NCI-H187 (cell line): ENCODE measurements around the gene NOXO1.
"Not testable (repeated sequence)": the region's sequence is repeated elsewhere in the genome, so short reads cannot be mapped to it uniquely, and the experiment has no call there.

Experiments
- DNase-seq, 2 experiments: peaks; one replicate each; lab custom pipeline; 2025; lab: John Stamatoyannopoulos, UW

Gene NOXO1

GRCh38 chr16:2011726-2012125 is 30.5 kb upstream of the NOXO1 start:
- not testable (repeated sequence) for DNase-seq

- DNase-seq = peak; percentile 74 to 87
Observed at GRCh38 chr16:2009791-2010510, 28.7 kb upstream of the NOXO1 start, which contains the start of gene ZNF598. Gene ZNF598 (minus strand): TSS chr16:2009821.

GRCh38 chr16:2009164-2009711 is 28.0 kb upstream of the NOXO1 start:
- no peak for DNase-seq

- DNase-seq = no peak
Observed at GRCh38 chr16:2008631-2009163, 27.4 kb upstream of the NOXO1 start.

DNA sequence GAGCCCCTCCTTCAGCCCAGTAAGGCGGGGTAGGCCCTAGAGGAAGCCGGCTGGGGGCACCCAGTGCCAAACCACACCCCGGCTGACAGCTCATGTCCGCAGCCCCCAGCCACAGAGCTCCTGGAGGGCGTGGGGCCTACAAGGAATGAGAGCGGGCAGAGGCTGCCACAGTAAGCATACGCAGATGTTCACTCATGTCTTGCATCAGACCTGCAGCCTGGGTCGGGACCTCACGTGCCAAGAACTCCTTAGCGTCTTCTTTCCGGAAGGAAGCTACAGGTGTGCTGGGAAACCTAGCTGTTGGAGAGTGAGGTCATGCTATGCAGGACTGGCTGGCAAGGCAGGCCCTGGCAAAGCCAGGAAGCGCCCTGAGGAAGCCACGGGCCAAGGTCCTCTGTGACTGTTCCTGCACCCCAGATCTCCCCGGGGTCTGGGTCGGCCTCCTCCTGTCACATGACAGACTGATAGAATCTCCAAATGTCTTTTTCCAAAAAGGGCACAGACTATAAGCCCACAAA is 26.8 kb upstream of the NOXO1 start:
- DNase-seq = no peak

- no peak for DNase-seq
Observed at GRCh38 chr16:2007081-2007836, 26.0 kb upstream of the NOXO1 start.

- DNase-seq = no peak
Observed at GRCh38 chr16:2006317-2006716, 25.0 kb upstream of the NOXO1 start.

DNA sequence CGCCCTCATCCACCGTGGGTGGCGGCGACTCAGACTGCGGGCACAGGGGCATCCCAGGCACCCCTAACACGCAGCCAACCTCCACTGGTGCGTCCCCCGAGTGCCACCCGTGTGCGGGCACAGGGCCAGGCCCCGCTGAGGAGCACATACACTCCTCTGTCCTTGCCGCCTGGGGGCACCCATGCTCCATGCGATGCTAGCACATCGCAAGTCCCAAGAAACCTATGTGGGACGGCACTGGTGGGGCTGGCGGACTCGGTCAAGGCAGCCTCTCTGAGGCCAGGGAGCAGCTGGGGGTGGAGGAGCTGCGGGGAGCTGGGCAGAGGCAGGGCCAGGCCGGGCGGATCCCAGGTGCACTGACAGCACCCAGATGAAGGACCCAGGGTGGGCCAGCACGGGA is 24.4 kb upstream of the NOXO1 start:
- no peak for DNase-seq

GRCh38 chr16:2004795-2005517 is 23.7 kb upstream of the NOXO1 start:
- DNase-seq = no peak

- peak; percentile 96 to 98 for DNase-seq
Observed at GRCh38 chr16:2003827-2004641, 22.8 kb upstream of the NOXO1 start.

DNA sequence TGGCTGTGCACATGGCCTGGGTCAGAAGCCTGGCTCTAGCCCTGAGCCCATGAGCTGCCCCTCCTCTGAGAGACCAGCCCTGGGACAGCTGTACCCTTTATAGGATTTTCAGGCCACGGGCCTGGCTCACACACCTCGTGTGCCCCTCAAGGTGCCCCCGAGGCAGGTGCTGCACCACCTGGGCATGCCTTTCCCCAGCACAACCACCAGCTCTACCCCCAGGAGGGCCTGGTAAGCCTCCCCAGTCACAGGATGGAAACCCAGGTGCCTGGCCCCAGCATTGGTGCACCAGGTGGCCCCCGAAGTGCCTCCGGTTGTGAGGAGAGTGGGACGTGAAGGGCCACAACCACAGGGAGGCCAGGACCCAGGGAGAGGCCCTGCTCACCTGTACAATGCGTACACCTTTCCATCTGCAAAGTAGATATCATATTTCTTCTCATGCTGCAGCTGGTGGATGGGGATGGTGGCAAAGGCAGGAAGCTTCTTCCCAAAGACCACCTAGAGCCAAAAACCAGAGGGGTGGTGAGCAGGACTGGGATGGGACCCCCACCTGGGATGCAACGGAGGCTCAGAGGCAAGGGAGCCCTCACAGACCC is 22.1 kb upstream of the NOXO1 start:
- DNase-seq = no peak

DNA sequence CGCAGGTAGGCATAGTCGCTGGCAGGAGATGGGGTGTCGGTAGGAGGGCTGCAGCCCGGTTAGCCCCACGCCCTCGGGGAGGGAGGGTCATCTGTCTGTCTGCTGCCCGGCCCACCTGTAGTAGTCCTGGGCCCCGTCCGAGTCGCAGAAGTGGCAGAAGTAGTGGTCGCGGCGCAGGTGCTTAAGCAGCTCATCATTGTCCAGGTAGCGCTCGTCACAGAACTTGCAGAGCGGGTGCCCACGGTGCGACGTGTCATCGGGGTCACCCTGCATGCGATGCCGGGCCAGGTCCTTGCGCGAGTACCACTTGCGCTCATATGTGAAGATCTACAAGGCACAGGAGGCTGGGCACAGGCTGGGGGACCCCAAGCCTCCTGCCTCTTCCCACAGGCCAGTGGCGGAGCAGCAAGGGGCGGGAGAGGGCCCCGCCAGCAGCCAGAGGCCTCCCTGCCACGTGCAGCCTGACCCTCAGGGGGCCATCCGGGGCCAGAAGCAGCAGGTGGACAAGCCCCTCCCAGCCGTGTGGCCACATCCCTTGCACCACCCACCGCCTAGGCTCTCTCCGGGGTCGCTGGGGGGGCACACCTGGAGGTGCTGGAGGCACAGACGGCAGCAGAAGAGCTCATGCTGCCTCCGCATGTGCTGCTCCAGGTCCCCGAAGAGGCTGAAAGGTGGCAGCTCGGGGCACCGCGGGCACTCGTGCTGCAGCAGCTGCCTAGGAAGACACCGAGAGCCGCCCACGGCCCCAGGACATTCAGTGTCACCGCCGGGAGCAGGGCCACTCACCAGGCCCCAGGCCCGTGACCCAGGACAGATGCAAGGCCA is 21.3 kb upstream of the NOXO1 start:
- no peak for DNase-seq

GRCh38 chr16:2001456-2002355 is 20.4 kb upstream of the NOXO1 start:
- no peak for DNase-seq

DNA sequence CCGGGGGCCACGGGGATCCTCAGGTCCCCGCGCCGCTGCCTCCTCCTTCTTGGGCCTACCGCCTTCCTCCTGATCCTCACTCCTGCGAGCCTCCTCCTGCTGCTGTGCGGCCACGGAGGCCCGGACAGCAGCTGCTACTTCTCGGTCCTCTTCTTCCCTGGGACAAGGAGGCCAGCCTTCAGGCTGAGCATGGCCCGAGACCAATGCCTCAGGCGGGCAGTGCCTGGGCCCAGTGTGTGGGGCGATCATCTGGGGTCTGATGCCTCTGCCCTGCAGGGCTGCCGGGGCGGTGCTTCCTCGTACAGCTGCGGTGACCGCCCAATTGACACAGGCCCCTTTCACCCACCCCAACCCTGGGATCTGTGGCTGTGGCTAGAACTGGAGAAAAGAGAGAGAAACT is 19.8 kb upstream of the NOXO1 start:
- DNase-seq = no peak

- no peak for DNase-seq
Observed at GRCh38 chr16:1999866-2000514, 18.7 kb upstream of the NOXO1 start.

DNA sequence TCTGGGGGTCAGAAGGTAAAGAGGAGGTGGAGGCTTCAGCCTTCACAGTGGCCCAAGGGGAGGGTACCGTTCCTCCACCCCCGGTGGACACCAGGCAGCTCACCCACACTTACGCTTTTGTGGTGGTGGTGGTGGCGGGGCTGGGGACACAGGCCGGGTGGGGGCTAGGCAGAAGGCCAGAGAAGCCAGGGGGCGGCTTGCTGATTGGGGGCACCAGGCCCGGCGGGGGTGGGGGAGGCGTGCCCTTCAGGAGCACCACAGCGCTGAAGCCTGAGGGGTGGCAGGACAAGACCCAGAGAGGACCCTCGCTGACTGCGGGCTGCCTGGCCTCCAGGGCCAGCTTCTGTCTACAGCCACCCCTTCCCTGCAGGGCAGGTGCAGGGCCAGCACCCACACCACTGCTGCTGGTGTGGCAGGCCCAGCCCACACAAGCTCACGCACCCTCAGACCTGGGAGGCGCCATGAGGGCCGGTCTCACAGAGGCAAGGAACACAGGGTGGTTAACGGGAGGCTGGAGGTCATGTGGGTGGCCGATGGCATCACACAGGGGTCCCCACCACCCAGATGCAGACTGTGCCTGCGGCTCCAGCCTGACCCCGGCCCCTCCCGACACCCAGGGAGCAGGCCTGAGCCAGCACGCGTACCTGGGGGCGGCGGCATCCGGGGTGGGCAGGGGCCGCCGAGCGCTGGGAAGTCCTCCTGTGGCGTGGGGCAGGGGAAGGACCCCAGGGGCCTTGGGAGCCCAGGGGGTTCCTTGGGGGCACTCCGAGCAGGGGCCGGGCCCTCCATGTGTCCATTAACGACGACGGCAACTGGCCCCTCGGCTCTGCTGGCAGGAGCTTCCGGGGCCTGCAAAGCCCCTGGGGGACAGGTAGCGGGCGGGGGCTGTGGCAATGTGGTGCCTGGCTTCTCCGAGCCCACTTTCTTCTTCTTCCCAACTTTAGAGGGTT is 17.9 kb upstream of the NOXO1 start:
- DNase-seq = no peak

DNA sequence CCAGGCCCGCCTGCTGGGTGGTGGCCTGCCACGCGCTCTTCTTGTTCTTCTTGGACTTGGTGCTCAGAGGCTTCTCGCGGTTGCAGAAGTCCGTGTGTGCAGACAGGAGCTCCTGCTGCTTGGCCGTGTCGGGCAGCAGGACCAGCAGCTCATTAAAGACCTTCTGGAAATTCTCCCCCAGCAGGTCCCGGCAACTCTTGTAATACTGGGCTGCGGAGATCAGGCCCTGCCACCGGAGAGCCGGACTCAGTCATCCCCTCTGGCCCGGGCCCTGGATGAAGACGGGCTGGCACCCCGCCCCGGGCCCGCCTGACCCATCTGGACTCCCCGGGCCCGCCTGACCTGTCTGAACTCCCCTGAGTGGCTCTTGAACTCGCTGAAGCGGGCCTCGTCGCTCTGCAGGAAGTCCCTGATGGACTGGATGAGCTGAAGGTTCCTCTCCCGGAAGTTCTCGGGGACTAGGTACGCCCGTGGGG is 17.1 kb upstream of the NOXO1 start:
- DNase-seq = no peak
